Gastrocnemius medialis (tissue), 4 donors: ENCODE measurements around the gene SLC22A2. TPM values are rescaled to one million over a fixed set of nuclear protein-coding genes. Genes with fewer than 3 reads are reported as not detected.

Experiments
- ATAC-seq, 2 donors: fragments of 150-250 bp; one replicate each; pipeline ENCODE4 v1.9.1; 2016
- DNase-seq, 2 donors: peaks; one replicate each; pipeline ENCODE4 v3.0.0-alpha.2; 2019
- H3K27ac ChIP-seq, 4 donors: fragments of 200-600 bp; sonication (generic); 1 replicate in 1 of 4; 2 replicates in 3 of 4; pipeline ENCODE4 v1.5.1; 2016 to 2018; ENCODE audit warnings: mild to moderate bottlenecking in 2 of 4, moderate library complexity in 1 of 4
- H3K27me3 ChIP-seq, 3 donors: fragments of 200-600 bp; sonication (generic) in 2 of 3; 1 replicate in 1 of 3; 2 replicates in 2 of 3; pipeline versions ENCODE4 v1.5.1 to v1.6.0; 2016 to 2019; ENCODE audit warnings: mild to moderate bottlenecking in 1 of 3, moderate library complexity in 1 of 3
- H3K36me3 ChIP-seq, 2 donors: fragments of 200-600 bp; sonication (generic) in 1 of 2; one replicate each; pipeline ENCODE4 v1.5.1; 2017 to 2018
- H3K4me1 ChIP-seq, 2 donors: fragments of 200-600 bp; sonication (generic) in 1 of 2; one replicate each; pipeline ENCODE4 v1.5.1; 2016 to 2017; ENCODE audit warnings: mild to moderate bottlenecking in 2 of 2
- H3K4me3 ChIP-seq, 4 donors: fragments of 200-600 bp; sonication (generic) in 3 of 4; 1 replicate in 1 of 4; 2 replicates in 3 of 4; pipeline ENCODE4 v1.5.1; 2016 to 2019; ENCODE audit warnings: mild to moderate bottlenecking in 2 of 4
- H3K9me3 ChIP-seq, 3 donors: fragments of 200-600 bp; sonication (generic) in 2 of 3; 1 replicate in 1 of 3; 2 replicates in 2 of 3; pipeline ENCODE4 v1.5.1; 2016 to 2019
- CTCF ChIP-seq, 5 experiments: fragments of 450-650 bp in 3 of 5; fragments of 200-600 bp in 2 of 5; sonication (generic) in 2 of 5; IDR thresholded peaks in 4 of 5; conservative IDR thresholded peaks in 1 of 5; 1 replicate in 4 of 5; 2 replicates in 1 of 5; pipeline ENCODE4 v1.5.1; 2016 to 2019; ENCODE audit warnings: antibody characterized with exemption in 5 of 5, mild to moderate bottlenecking in 3 of 5, moderate library complexity in 3 of 5
- POLR2A ChIP-seq, 2 donors: fragments of 450-650 bp; IDR thresholded peaks; one replicate each; pipeline ENCODE4 v1.6.1; 2017; ENCODE audit warnings: antibody characterized with exemption in 2 of 2, mild to moderate bottlenecking in 2 of 2, moderate library complexity in 2 of 2
- in situ Hi-C, 4 donors: fragments of 200-750 bp; cut with MboI; loops; one replicate each; pipeline versions ENCODE4 v1.15.0 to v1.8.0; 2017; ENCODE audit warnings: low sequenced_read_pairs in 4 of 4
- intact Hi-C: fragments of 100-400 bp; cut with DNase I; formaldehyde crosslinking; loops from one replicate; pipeline ENCODE4 v1.15.1; 2023; ENCODE audit warnings: low total_unique reads
- total RNA-seq, 4 donors: library from RNA; depleted of rRNA; stranded (reverse); fragments of >200 nt; gene quantifications; one replicate each; pipeline versions ENCODE4 v1.1.0 to v1.2.3, GENCODE V29; 2016

SLC22A2 gene
- total RNA-seq, 4 donors from 2014 or later, result not detected

GRCh38 chr6:160293844-160294243, 35.2 kb upstream of the SLC22A2 start:
- no peak for DNase-seq

GRCh38 chr6:160285541-160286105, 27.0 kb upstream of the SLC22A2 start:
- no peaks in the 10 kb centered on the region for H3K4me1 ChIP-seq
- H3K36me3 ChIP-seq, result no peaks in the 10 kb centered on the region
- no peaks in the 10 kb centered on the region for H3K27me3 ChIP-seq
- no peaks in the 10 kb centered on the region for H3K9me3 ChIP-seq
- ATAC-seq, result no peak
- no peak overlapping the region for H3K27ac ChIP-seq
- TF ChIP-seq CTCF (IDR thresholded peaks at IDR 0.05 in 4 of 5, conservative IDR thresholded peaks at IDR 0.05 in 1 of 5) (no peak), POLR2A (IDR thresholded peaks at IDR 0.05) (no peak)
- no peak for DNase-seq
- intact Hi-C loops (no loop called here), in situ Hi-C loops (no loop called here)
- no peak overlapping the region for H3K4me3 ChIP-seq

More at GRCh38 chr6:160293844-160294243, 35.2 kb upstream of the SLC22A2 start:
- no peak overlapping the region for H3K27ac ChIP-seq
- no peaks in the 10 kb centered on the region for H3K4me1 ChIP-seq
- no peaks in the 10 kb centered on the region for H3K27me3 ChIP-seq
- H3K36me3 ChIP-seq, result no peaks in the 10 kb centered on the region
- no peak overlapping the region for H3K4me3 ChIP-seq
- intact Hi-C loops (no loop called here), in situ Hi-C loops (no loop called here)
- TF ChIP-seq POLR2A (IDR thresholded peaks at IDR 0.05), result no peak
- TF ChIP-seq CTCF (IDR thresholded peaks at IDR 0.05 in 4 of 5, conservative IDR thresholded peaks at IDR 0.05 in 1 of 5), result no peak
- ATAC-seq, result no peak
- H3K9me3 ChIP-seq, result no peaks in the 10 kb centered on the region

- no peak overlapping the region for H3K4me3 ChIP-seq
- DNase-seq, result no peak
- no peak overlapping the region for H3K27ac ChIP-seq
- no peaks in the 10 kb centered on the region for H3K4me1 ChIP-seq
- in situ Hi-C loops, result no loop called here
- intact Hi-C loops, result no loop called here
- H3K27me3 ChIP-seq, result no peaks in the 10 kb centered on the region
- H3K9me3 ChIP-seq, result no peaks in the 10 kb centered on the region
- H3K36me3 ChIP-seq, result no peaks in the 10 kb centered on the region
- ATAC-seq, result no peak
- no peak for TF ChIP-seq POLR2A (IDR thresholded peaks at IDR 0.05)
- no peak for TF ChIP-seq CTCF (IDR thresholded peaks at IDR 0.05 in 4 of 5, conservative IDR thresholded peaks at IDR 0.05 in 1 of 5)
Observed at GRCh38 chr6:160284575-160284974, 26.0 kb upstream of the SLC22A2 start.

GRCh38 chr6:160282444-160282843, 23.8 kb upstream of the SLC22A2 start:
- in situ Hi-C loops (no loop called here), intact Hi-C loops (no loop called here)
- ATAC-seq, result no peak
- Histone ChIP-seq H3K36me3 (no peaks in the 10 kb centered on the region), H3K27ac (no peak overlapping the region), H3K4me1 (no peaks in the 10 kb centered on the region), H3K9me3 (no peaks in the 10 kb centered on the region), H3K4me3 (no peak overlapping the region), H3K27me3 (no peaks in the 10 kb centered on the region)
- DNase-seq, result no peak
- no peak for TF ChIP-seq CTCF (IDR thresholded peaks at IDR 0.05 in 4 of 5, conservative IDR thresholded peaks at IDR 0.05 in 1 of 5)
- no peak for TF ChIP-seq POLR2A (IDR thresholded peaks at IDR 0.05)

- TF ChIP-seq CTCF (IDR thresholded peaks at IDR 0.05 in 4 of 5, conservative IDR thresholded peaks at IDR 0.05 in 1 of 5) (no peak), POLR2A (IDR thresholded peaks at IDR 0.05) (no peak)
- DNase-seq, result no peak
- ATAC-seq, result no peak
- no peaks in the 10 kb centered on the region for H3K36me3 ChIP-seq
- peaks cover 14 to 16% of the 10 kb centered on the region in 2 donors for H3K4me1 ChIP-seq
- in situ Hi-C loops, result no loop called here
- H3K27me3 ChIP-seq, result no peaks in the 10 kb centered on the region
- H3K9me3 ChIP-seq, result no peaks in the 10 kb centered on the region
- H3K4me3 ChIP-seq, result no peak overlapping the region
- intact Hi-C loops, result loop anchor here (5.0 to 10.0 kb wide), 4 partner anchors 135 to 1155 kb away; no protein-coding TSS in a partner anchor
- no peak overlapping the region for H3K27ac ChIP-seq
Observed at GRCh38 chr6:160279850-160280249, 21.2 kb upstream of the SLC22A2 start.
